ENCODE results near the gene PSME3. TPM values are rescaled to one million over a fixed set of nuclear protein-coding genes. Genes with fewer than 3 reads are reported as not detected.
A peak's percentile ranks its signal among the peaks of the same experiment; 100 is the strongest.

Gene PSME3
- total and polyA plus RNA-seq, 2 of the 13 experiments (the other 11 are each of a cell fraction or from before 2014, with no cell fraction given) = 66.3 to 135 TPM

- 0 out of 2 replicates have a peak, but pooled peaks have one; percentile 27 for TF ChIP-seq TFDP2 (CRISPR knock-in tag; IDR thresholded peaks at IDR 0.05)
- peak; percentile 74 for TF ChIP-seq KDM3A (CRISPR knock-in tag; IDR thresholded peaks at IDR 0.05; ENCODE audit: low read depth)
- TF ChIP-seq MXD4 (CRISPR knock-in tag; IDR thresholded peaks at IDR 0.05) = 0 out of 2 replicates have a peak, but pooled peaks have one; percentile 29
- TF ChIP-seq ATF6 (CRISPR knock-in tag; conservative IDR thresholded peaks at IDR 0.05) = 0 out of 2 replicates have a peak, but pooled peaks have one; percentile 58
- TF ChIP-seq HOXA5 (CRISPR knock-in tag; IDR thresholded peaks at IDR 0.05) = peak; percentile 76; the same call in 1 of the 2 replicates
- TF ChIP-seq LCORL (IDR thresholded peaks at IDR 0.05) = no peak
- 0 out of 2 replicates have a peak, but pooled peaks have one; percentile 34 for TF ChIP-seq LCORL (CRISPR knock-in tag; IDR thresholded peaks at IDR 0.05)
- TF ChIP-seq CEBPG (CRISPR knock-in tag; IDR thresholded peaks at IDR 0.05) = 0 out of 2 replicates have a peak, but pooled peaks have one; percentile 10
- peak; percentile 56; the same call in 1 of the 2 replicates for TF ChIP-seq ZNF614 (CRISPR knock-in tag; IDR thresholded peaks at IDR 0.05; ENCODE audit: borderline replicate concordance)
- TF ChIP-seq, protein P1, sequence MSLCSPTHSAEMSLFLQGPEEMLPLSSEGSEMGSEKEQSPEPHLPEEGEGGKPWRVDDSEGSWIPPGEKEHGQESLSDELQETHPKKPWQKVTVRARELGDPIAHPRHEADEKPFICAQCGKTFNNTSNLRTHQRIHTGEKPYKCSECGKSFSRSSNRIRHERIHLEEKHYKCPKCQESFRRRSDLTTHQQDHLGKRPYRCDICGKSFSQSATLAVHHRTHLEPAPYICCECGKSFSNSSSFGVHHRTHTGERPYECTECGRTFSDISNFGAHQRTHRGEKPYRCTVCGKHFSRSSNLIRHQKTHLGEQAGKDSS (CRISPR knock-in tag; IDR thresholded peaks at IDR 0.05; ENCODE audit: borderline replicate concordance, low read depth) = no peak
- 0 out of 2 replicates have a peak, but pooled peaks have one; percentile 27 for TF ChIP-seq NFIC (IDR thresholded peaks at IDR 0.05; ENCODE audit: low read length)
- peak; percentile 70; the same call in 1 of the 2 replicates for TF ChIP-seq THRA (CRISPR knock-in tag; IDR thresholded peaks at IDR 0.05; ENCODE audit: borderline replicate concordance)
- TF ChIP-seq ZNF335 (CRISPR knock-in tag; IDR thresholded peaks at IDR 0.05) = 0 out of 2 replicates have a peak, but pooled peaks have one; percentile 36
- no peak for TF ChIP-seq ZNF589 (CRISPR knock-in tag; conservative IDR thresholded peaks at IDR 0.05)
- TF ChIP-seq, protein P2, sequence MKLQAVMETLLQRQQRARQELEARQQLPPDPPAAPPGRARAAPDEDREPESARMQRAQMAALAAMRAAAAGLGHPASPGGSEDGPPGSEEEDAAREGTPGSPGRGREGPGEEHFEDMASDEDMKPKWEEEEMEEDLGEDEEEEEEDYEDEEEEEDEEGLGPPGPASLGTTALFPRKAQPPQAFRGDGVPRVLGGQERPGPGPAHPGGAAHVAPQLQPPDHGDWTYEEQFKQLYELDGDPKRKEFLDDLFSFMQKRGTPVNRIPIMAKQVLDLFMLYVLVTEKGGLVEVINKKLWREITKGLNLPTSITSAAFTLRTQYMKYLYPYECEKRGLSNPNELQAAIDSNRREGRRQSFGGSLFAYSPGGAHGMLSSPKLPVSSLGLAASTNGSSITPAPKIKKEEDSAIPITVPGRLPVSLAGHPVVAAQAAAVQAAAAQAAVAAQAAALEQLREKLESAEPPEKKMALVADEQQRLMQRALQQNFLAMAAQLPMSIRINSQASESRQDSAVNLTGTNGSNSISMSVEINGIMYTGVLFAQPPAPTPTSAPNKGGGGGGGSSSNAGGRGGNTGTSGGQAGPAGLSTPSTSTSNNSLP (IDR thresholded peaks at IDR 0.05; ENCODE audit: low read depth, low read length) = no peak
- TF ChIP-seq ZNF224 (CRISPR knock-in tag; IDR thresholded peaks at IDR 0.05) = no peak
- peak; percentile 63; the same call in 1 of the 2 replicates for TF ChIP-seq TSC22D2 (CRISPR knock-in tag; IDR thresholded peaks at IDR 0.05; ENCODE audit: borderline replicate concordance)
- no peak for TF ChIP-seq SP1 (IDR thresholded peaks at IDR 0.05)
- TF ChIP-seq SP1 (CRISPR knock-in tag; IDR thresholded peaks at IDR 0.05) = 0 out of 2 replicates have a peak, but pooled peaks have one; percentile 10
- peak; percentile 56; the same call in 1 of the 2 replicates for TF ChIP-seq SAP130 (CRISPR knock-in tag; IDR thresholded peaks at IDR 0.05; ENCODE audit: low read depth)
- TF ChIP-seq, protein P3, sequence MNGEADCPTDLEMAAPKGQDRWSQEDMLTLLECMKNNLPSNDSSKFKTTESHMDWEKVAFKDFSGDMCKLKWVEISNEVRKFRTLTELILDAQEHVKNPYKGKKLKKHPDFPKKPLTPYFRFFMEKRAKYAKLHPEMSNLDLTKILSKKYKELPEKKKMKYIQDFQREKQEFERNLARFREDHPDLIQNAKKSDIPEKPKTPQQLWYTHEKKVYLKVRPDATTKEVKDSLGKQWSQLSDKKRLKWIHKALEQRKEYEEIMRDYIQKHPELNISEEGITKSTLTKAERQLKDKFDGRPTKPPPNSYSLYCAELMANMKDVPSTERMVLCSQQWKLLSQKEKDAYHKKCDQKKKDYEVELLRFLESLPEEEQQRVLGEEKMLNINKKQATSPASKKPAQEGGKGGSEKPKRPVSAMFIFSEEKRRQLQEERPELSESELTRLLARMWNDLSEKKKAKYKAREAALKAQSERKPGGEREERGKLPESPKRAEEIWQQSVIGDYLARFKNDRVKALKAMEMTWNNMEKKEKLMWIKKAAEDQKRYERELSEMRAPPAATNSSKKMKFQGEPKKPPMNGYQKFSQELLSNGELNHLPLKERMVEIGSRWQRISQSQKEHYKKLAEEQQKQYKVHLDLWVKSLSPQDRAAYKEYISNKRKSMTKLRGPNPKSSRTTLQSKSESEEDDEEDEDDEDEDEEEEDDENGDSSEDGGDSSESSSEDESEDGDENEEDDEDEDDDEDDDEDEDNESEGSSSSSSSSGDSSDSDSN (CRISPR knock-in tag; IDR thresholded peaks at IDR 0.05) = no peak
These were observed 10.2 kb downstream of the PSME3 start (continued) for GRCh38 chr17:42843358-42843934.

Measured in HepG2 (cell line).